ENCODE results near the gene TOLLIP. TPM values are rescaled to one million over a fixed set of nuclear protein-coding genes. Genes with fewer than 3 reads are reported as not detected.
A peak's percentile ranks its signal among the peaks of the same experiment; 100 is the strongest.

The TOLLIP gene
- total and polyA plus RNA-seq, 2 experiments from 2014 or later = 39.0 to 58.7 TPM

GRCh38 chr11:1303126-1303821, 6.2 kb downstream of the TOLLIP start:
- no peaks in the 10 kb centered on the region for H3K27me3 ChIP-seq
- no peak overlapping the region for H3K4me3 ChIP-seq
- H3K4me1 ChIP-seq (ENCODE audit: low read depth) = peaks cover 17% of the 10 kb centered on the region
- no peak overlapping the region for H3K27ac ChIP-seq
- no peaks in the 10 kb centered on the region for H3K36me3 ChIP-seq
- no peaks in the 10 kb centered on the region for H3K9me3 ChIP-seq (ENCODE audit: low read depth)
- TF ChIP-seq CTCF (IDR thresholded peaks at IDR 0.05; ENCODE audit: low read depth, low read length) = peak; percentile 14
- no peak for DNase-seq (ENCODE audit: low read depth in 1 of 2, low spot score in 1 of 2)

- Histone ChIP-seq H3K27me3 (no peaks in the 10 kb centered on the region), H3K27ac (no peak overlapping the region), H3K36me3 (peaks cover 3% of the 10 kb centered on the region), H3K4me3 (no peak overlapping the region), H3K9me3 (ENCODE audit: low read depth) (no peaks in the 10 kb centered on the region), H3K4me1 (ENCODE audit: low read depth) (peaks cover 17% of the 10 kb centered on the region)
- no peak for DNase-seq (ENCODE audit: low read depth in 1 of 2, low spot score in 1 of 2)
- no peak for TF ChIP-seq CTCF (IDR thresholded peaks at IDR 0.05; ENCODE audit: low read depth, low read length)
These were observed 6.8 kb downstream of the TOLLIP start for GRCh38 chr11:1302461-1303125.

- H3K4me3 ChIP-seq = no peak overlapping the region
- no peak for DNase-seq (ENCODE audit: low read depth in 1 of 2, low spot score in 1 of 2)
- no peaks in the 10 kb centered on the region for H3K9me3 ChIP-seq (ENCODE audit: low read depth)
- H3K4me1 ChIP-seq (ENCODE audit: low read depth) = peaks cover 17% of the 10 kb centered on the region
- TF ChIP-seq CTCF (IDR thresholded peaks at IDR 0.05; ENCODE audit: low read depth, low read length) = no peak
- H3K36me3 ChIP-seq = peaks cover 3% of the 10 kb centered on the region
- H3K27me3 ChIP-seq = no peaks in the 10 kb centered on the region
- no peak overlapping the region for H3K27ac ChIP-seq
These were observed 7.4 kb downstream of the TOLLIP start for GRCh38 chr11:1302041-1302460.

- no peaks in the 10 kb centered on the region for H3K27me3 ChIP-seq
- H3K4me1 ChIP-seq (ENCODE audit: low read depth) = peaks cover 17% of the 10 kb centered on the region
- DNase-seq (ENCODE audit: low read depth in 1 of 2, low spot score in 1 of 2) = no peak
- H3K36me3 ChIP-seq = peaks cover 3% of the 10 kb centered on the region
- TF ChIP-seq CTCF (IDR thresholded peaks at IDR 0.05; ENCODE audit: low read depth, low read length) = no peak
- H3K27ac ChIP-seq = no peak overlapping the region
- no peaks in the 10 kb centered on the region for H3K9me3 ChIP-seq (ENCODE audit: low read depth)
- no peak overlapping the region for H3K4me3 ChIP-seq
These were observed 8.0 kb downstream of the TOLLIP start for GRCh38 chr11:1301220-1302000.

GRCh38 chr11:1300569-1301187, 8.8 kb downstream of the TOLLIP start:
- Histone ChIP-seq H3K4me3 (no peak overlapping the region), H3K27me3 (no peaks in the 10 kb centered on the region), H3K4me1 (ENCODE audit: low read depth) (peaks cover 17% of the 10 kb centered on the region), H3K9me3 (ENCODE audit: low read depth) (no peaks in the 10 kb centered on the region), H3K36me3 (peaks cover 3% of the 10 kb centered on the region), H3K27ac (no peak overlapping the region)
- TF ChIP-seq CTCF (IDR thresholded peaks at IDR 0.05; ENCODE audit: low read depth, low read length) = no peak
- no peak for DNase-seq (ENCODE audit: low read depth in 1 of 2, low spot score in 1 of 2)
